A204.1 (cell line): Measurements from ENCODE around the gene RMND5A.
"Not testable (repeated sequence)": the region's sequence is repeated elsewhere in the genome, so short reads cannot be mapped to it uniquely, and the experiment has no call there.

Source experiments
- FAIRE-seq: peaks from 2 replicates; lab custom pipeline; 2012; peaks lifted over from hg19 to GRCh38; lab: Jason Lieb, UNC

Gene RMND5A

GRCh38 chr2:86714579-86715173, 5.4 kb upstream of the RMND5A start:
- FAIRE-seq, result not testable (repeated sequence)

- FAIRE-seq, result not testable (repeated sequence)
These were observed 841 bp upstream of the RMND5A start for GRCh38 chr2:86719263-86719636.

GRCh38 chr2:86720540-86721320, 639 bp downstream of the RMND5A start:
- not testable (repeated sequence) for FAIRE-seq

DNA sequence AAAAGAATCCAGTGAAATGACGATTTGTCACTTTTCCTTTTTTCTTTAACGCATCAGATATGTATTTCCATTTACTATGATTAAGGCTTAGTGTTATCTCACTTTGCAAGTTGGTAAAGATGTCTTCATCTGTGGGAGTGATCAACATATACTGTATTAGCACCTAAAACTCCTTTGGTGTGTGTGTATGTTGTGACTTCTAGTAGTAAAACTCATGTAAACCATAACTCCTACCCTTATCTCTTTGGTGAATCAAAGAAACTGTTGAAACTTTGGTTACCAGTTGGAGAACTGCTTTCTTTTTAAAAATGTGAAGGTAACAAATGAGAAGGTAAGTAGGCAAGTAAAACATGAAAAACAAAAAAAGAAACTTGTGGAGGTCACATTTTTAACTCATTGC, 5.6 kb downstream of the RMND5A start:
- not testable (repeated sequence) for FAIRE-seq

DNA sequence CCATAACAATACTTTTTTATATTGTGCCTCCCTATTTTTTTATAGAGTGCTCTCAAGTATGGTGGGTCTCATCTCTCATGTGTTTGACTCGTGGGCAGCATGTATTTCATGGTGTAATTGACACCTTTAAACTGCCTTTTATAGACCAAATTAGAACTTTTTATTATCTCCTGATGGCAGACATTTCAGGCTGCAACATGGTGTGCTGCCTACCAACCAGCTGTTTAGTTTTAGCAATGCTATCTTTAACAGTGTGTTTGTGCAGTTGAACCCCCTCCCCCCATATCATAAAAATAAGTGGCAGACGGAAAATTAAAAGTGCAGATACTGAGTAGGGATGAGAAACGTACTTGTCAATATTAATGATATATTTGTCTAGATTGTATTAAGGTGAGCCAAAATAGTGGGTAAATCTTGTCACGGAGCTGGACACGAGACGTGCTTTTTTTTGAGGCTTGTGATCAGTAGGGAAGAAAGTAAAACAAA, 12.0 kb downstream of the RMND5A start:
- FAIRE-seq, result not testable (repeated sequence)

- not testable (repeated sequence) for FAIRE-seq
These were observed 12.7 kb downstream of the RMND5A start for GRCh38 chr2:86732837-86733236.

DNA sequence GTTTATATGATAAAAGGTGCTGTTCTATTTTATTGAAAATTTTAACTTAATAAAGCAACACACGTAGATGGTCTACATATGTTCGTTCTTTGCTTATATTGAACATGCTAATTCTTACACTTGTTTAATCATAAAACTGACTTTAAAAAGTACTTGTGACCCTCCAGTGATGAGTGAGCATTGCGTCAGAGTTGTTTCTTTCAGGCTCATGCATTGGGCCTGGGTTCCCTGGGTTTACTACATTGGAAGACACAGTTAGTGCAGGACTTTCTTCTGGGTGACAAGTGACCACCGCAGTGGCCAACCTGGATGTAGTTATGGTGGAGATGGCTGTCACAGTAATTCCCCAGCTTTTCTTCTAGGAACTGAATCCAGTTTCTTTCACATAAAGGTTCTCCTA, 13.4 kb downstream of the RMND5A start:
- not testable (repeated sequence) for FAIRE-seq

DNA sequence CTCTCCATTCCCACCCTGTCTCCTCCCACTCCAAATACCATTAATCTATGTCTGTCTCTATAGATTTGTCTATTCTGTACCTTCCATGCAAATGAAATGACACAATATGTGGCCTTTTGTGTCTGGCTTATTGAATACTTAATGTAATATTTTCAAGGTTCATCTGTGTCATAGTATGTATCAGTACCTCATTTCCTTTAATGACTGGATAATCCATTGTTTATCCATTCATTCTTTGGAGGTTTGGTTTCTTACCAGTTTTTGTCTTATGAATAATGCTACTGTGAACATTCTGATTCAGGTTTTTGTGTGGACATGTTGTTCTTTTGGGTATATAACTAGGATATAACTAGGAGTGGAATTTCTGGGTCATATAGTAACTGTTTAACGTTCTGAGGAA, 14.8 kb downstream of the RMND5A start:
- not testable (repeated sequence) for FAIRE-seq

- not testable (repeated sequence) for FAIRE-seq
These were observed 19.4 kb downstream of the RMND5A start for GRCh38 chr2:86739485-86739884.

GRCh38 chr2:86739889-86740288, 19.8 kb downstream of the RMND5A start:
- FAIRE-seq, result not testable (repeated sequence)

GRCh38 chr2:86741889-86742498, 21.9 kb downstream of the RMND5A start:
- FAIRE-seq, result not testable (repeated sequence)

DNA sequence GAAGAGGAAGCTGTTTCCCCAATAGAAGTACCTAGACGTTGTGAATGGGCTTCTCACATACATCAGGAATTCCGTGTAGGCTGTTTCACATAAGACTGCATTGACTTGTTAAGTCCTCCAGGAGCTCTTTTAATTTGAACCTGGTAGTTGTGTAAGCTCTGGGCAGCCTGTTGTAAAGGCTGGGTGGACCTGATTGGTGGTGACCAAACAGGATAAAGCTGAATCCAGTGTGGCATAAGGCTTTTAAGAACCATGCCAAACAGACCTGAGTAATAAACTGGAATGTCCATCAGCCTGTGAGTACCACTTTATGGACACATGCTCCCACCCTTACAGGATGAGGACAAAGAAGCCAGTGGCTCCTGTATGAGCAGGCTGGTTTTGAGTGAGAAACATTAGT, 24.1 kb downstream of the RMND5A start:
- no peak for FAIRE-seq

- FAIRE-seq, result no peak
These were observed 26.8 kb downstream of the RMND5A start for GRCh38 chr2:86746939-86747338.

DNA sequence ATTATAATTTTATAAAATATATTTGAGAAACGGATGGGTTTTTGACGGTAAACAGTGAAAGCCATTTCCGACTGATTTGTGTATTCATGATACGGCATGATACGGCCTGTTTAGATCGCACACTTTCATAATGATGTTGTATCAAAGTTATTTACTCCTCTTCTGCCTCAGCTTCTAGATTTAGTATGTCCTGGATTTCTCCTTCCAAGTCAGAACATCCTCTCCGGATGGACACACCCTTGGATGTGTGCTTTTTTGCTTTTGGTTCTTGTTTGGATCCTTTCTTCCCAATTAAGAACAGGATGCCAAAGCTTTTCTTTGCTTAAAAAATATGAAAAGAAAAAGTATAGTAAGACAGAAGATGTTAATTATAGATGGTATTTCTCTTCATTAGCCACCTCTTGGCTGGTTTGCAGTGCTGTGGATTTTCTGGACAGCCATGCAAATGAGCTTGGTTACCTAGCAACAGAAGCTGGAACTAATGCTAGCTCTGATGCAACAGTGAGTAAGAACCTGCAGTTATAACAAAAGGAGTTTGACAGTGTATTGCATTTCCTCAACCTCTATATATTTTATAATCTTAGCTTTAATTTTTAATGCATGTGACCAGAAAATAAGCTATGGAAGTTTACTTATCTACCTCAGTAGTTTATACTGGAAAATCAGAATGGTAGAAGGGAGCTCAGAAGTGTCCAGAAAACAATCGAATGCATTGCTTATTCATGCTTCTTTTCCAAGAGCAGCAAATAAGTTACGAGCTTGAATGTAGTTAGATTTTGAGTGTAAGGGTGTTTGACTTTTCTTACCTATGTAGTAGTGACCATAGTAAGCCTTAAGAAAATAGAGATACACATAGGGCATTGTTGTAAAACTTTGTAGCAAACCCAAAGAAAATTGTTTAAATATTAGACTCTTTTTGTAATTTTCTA, 27.9 kb downstream of the RMND5A start:
- no peak for FAIRE-seq

- no peak for FAIRE-seq
These were observed 30.2 kb downstream of the RMND5A start for GRCh38 chr2:86750240-86750839.

DNA sequence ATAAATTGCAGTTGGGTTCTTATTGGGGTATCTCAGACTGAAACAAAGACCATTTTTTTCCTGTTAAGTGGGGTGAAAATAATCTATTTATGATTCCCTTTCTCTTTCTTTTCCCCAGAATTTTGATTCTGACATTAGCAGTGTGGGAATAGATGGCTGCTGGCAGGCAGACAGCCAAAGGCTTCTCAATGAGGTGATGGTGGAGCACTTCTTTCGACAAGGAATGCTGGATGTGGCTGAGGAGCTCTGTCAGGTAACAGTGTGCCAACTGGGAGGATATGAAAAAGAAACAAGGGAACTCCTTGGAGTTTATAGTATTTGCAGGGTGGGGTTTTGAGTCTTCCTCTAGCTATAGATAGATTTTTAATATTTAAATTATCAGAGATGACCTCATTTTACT, 31.7 kb downstream of the RMND5A start:
- no peak for FAIRE-seq

DNA sequence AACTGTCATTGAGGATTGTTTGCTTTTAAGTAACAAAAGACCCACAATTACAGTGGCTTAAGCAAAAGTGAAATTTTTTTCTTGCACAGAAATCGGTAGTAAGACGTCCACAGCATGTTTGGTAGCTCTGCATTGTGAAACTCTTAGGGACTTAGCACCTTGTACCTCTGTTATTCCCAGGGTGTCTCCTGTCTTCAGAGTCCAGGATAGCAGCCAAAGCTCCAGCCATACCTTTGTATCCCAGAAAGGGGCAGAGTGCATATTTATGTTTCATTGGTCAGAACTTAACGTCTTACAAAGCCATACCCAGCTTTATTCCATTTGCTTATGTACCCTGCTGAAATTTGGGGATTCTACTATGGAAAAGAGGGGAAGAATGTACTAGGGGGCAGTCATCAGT, 32.8 kb downstream of the RMND5A start:
- no peak for FAIRE-seq

GRCh38 chr2:86753606-86754005, 33.5 kb downstream of the RMND5A start:
- no peak for FAIRE-seq

DNA sequence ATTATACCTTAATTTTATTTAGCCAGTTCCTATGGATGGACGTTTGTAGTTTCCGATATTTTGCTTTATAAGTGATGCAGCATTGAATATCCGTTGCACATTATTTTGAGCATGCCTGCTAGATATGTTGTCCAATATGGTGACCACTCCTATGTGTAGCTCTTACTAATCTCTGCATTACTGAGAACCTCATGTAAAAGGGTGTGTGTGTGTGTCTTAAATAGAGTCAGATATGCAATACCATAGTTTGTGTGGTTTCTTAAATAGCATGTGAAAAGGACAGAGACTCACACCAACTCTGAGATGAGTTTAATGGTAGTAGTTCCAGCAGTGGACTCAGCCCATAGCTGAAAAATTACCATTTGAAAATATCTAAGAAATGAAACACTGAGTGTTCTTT, 38.3 kb downstream of the RMND5A start:
- FAIRE-seq, result no peak

GRCh38 chr2:86760371-86760770, 40.3 kb downstream of the RMND5A start:
- FAIRE-seq, result no peak

DNA sequence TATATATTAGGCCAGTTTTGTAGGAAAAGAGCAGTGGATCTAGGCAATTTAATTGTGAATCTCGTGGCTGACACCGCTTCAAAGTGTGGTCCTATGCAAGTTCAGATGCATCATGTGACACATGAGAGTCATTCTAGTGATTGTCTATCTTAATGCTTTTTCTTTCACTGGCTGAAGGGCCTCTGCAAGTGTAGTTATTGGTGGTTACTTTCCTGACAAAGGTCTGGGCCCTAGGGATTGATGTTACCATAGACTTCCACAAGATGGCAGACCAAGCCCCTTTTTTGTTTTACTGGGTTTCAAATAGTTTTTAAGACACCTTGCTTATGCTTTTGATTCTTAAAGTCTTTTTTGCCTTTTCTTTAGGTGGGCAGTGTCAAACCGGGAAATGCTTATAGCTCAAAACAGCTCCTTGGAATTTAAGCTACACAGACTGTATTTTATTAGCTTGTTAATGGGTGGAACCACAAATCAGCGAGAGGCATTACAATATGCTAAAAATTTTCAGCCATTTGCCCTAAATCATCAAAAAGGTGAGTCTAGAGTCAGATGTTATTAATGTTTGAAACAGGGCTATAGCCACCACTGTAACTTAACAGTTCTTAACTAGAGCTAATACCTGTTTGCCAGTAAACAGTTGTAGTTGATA, 44.7 kb downstream of the RMND5A start:
- FAIRE-seq, result peak; percentile 90
